SK-N-SH (cell line): ENCODE measurements around the gene PLCH1. TPM values are rescaled to one million over a fixed set of nuclear protein-coding genes. Genes with fewer than 3 reads are reported as not detected.

Source experiments
- CTCF ChIA-PET: fragments of 300-600, 350-600 bp; formaldehyde crosslinking; extraction: SDS; loops from one replicate; lab custom pipeline; 2021; lab: Yijun Ruan, JAX
- POLR2A ChIA-PET: fragments of 350-600 bp; sonication (Branson Sonifier 250); formaldehyde crosslinking; extraction: SDS; loops from one replicate; lab custom pipeline; 2020; ENCODE audit warnings: antibody characterized with exemption, inconsistent platforms; lab: Yijun Ruan, JAX
- DNase-seq: peaks from one replicate; pipeline ENCODE4 v3.0.0; 2012
- H2AFZ ChIP-seq: fragments of 200-600 bp; sonication (generic); 2 replicates; pipeline ENCODE4 v1.8.1; 2016; ENCODE audit warnings: antibody characterized with exemption, mild to moderate bottlenecking, low read depth
- H3F3A ChIP-seq: fragments of 200-600 bp; sonication (generic); replicated peaks from 2 replicates; pipeline ENCODE3; 2016; ENCODE audit warnings: antibody characterized with exemption, mild to moderate bottlenecking; ENCODE audit not compliant: insufficient read depth
- H3K27ac ChIP-seq, 2 experiments: fragments of 200-500 bp in 1 of 2; fragments of 200-600 bp in 1 of 2; sonication (Bioruptor generic) in 1 of 2; sonication (generic), shearing (Covaris generic) in 1 of 2; 2 replicates each; pipeline versions ENCODE4 v1.5.1 to v1.6.1; 2014 to 2016; ENCODE audit warnings: low read depth in 2 of 2, inconsistent platforms in 1 of 2, low read length in 1 of 2, mild to moderate bottlenecking in 1 of 2, mixed read lengths in 1 of 2
- H3K27me3 ChIP-seq: fragments of 200-600 bp; sonication (generic), shearing (Covaris generic); 2 replicates; pipeline ENCODE4 v1.6.1; 2016; ENCODE audit warnings: mixed run types; ENCODE audit not compliant: insufficient read depth
- H3K36me3 ChIP-seq, 2 experiments: fragments of 200-500 bp in 1 of 2; fragments of 200-600 bp in 1 of 2; sonication (Bioruptor generic) in 1 of 2; sonication (generic) in 1 of 2; replicated peaks in 1 of 2; 2 replicates each; pipeline versions ENCODE3 to v1.5.1; 2014 to 2016; ENCODE audit warnings: low read length in 1 of 2, mild to moderate bottlenecking in 1 of 2; ENCODE audit not compliant: insufficient read depth in 2 of 2, control insufficient read depth in 1 of 2
- H3K4me1 ChIP-seq, 2 experiments: fragments of 200-500 bp in 1 of 2; fragments of 200-600 bp in 1 of 2; sonication (Bioruptor generic) in 1 of 2; sonication (generic), shearing (Covaris generic) in 1 of 2; 2 replicates each; pipeline versions ENCODE4 v1.5.1 to v1.6.1; 2014 to 2016; ENCODE audit warnings: low read depth in 1 of 2, low read length in 1 of 2, mixed run types in 1 of 2; ENCODE audit not compliant: insufficient read depth in 2 of 2, control insufficient read depth in 1 of 2
- H3K4me2 ChIP-seq: fragments of 200-600 bp; sonication (generic), shearing (Covaris generic); 2 replicates; pipeline ENCODE4 v1.6.1; 2017; ENCODE audit warnings: mixed run types
- H3K4me3 ChIP-seq, 2 experiments: fragments of 200-500 bp in 1 of 2; fragments of 200-600 bp in 1 of 2; sonication (Bioruptor generic) in 1 of 2; sonication (generic), shearing (Covaris generic) in 1 of 2; 2 replicates each; pipeline versions ENCODE4 v1.5.1 to v1.8.1; 2014 to 2016; ENCODE audit warnings: low read depth in 2 of 2, inconsistent platforms in 1 of 2, low read length in 1 of 2, mild to moderate bottlenecking in 1 of 2, mixed read lengths in 1 of 2, moderate library complexity in 1 of 2
- H3K79me2 ChIP-seq: fragments of 200-600 bp; sonication (generic); 2 replicates; pipeline ENCODE4 v1.8.1; 2017; ENCODE audit warnings: mild to moderate bottlenecking; ENCODE audit not compliant: insufficient read depth
- H3K9ac ChIP-seq: fragments of 200-600 bp; sonication (generic); 2 replicates; pipeline ENCODE4 v1.6.1; 2017; ENCODE audit warnings: mixed run types
- H3K9me2 ChIP-seq: fragments of 200-600 bp; sonication (generic); 2 replicates; pipeline ENCODE4 v1.6.1; 2017; ENCODE audit warnings: mixed run types
- H3K9me3 ChIP-seq: fragments of 200-600 bp; sonication (generic); 2 replicates; pipeline ENCODE4 v1.6.1; 2017; ENCODE audit warnings: mixed run types, mild to moderate bottlenecking, moderate library complexity
- H4K20me1 ChIP-seq: fragments of 200-600 bp; sonication (generic); 2 replicates; pipeline ENCODE4 v1.6.1; 2017; ENCODE audit warnings: mild to moderate bottlenecking, mixed run types; ENCODE audit not compliant: insufficient read depth
- CHD2 ChIP-seq: fragments of 150-350 bp; IDR thresholded peaks from 2 replicates; pipeline ENCODE4 v1.6.1; 2018; ENCODE audit warnings: low read length; ENCODE audit not compliant: partially characterized antibody
- EP300 ChIP-seq, 2 experiments: IDR thresholded peaks; 2 replicates each; pipeline versions ENCODE4 v1.4.0 to v1.6.1; 2012; ENCODE audit warnings: borderline replicate concordance in 1 of 2, low read depth in 1 of 2, low read length in 1 of 2
- EZH2phosphoT487 ChIP-seq: fragments of 200-600 bp; sonication (generic); IDR thresholded peaks from 2 replicates; pipeline ENCODE4 v1.6.1; 2017; ENCODE audit warnings: low read depth, mixed run types, mild to moderate bottlenecking, antibody characterized with exemption, moderate library complexity, borderline replicate concordance
- JUND ChIP-seq: IDR thresholded peaks from 2 replicates; pipeline ENCODE4 v1.4.0; 2012
- MEF2A ChIP-seq: IDR thresholded peaks from 2 replicates; pipeline ENCODE4 v1.4.0; 2012; ENCODE audit warnings: low read depth, borderline replicate concordance
- MXI1 ChIP-seq: IDR thresholded peaks from 2 replicates; pipeline ENCODE4 v1.6.1; 2012; ENCODE audit warnings: mild to moderate bottlenecking, low read depth, low read length, improper control_type of control experiment
- NFIC ChIP-seq: IDR thresholded peaks from 2 replicates; pipeline ENCODE4 v1.4.0; 2012; ENCODE audit warnings: borderline replicate concordance
- NRF1 ChIP-seq: IDR thresholded peaks from 2 replicates; pipeline ENCODE4 v1.6.1; 2012; ENCODE audit warnings: low read depth, mild to moderate bottlenecking, low read length
- PBX3 ChIP-seq: IDR thresholded peaks from 2 replicates; pipeline ENCODE4; 2012
- POLR2AphosphoS5 ChIP-seq: IDR thresholded peaks from 2 replicates; pipeline ENCODE4 v1.6.1; 2012; ENCODE audit warnings: low read depth, low read length
- REST ChIP-seq: IDR thresholded peaks from 2 replicates; pipeline ENCODE4 v1.6.1; 2012; ENCODE audit warnings: mild to moderate bottlenecking, low read depth, low read length, moderate library complexity
- RXRA ChIP-seq: IDR thresholded peaks from 2 replicates; pipeline ENCODE4 v1.4.0; 2012; ENCODE audit warnings: low read depth, mild to moderate bottlenecking, borderline replicate concordance
- SIN3A ChIP-seq: IDR thresholded peaks from 2 replicates; pipeline ENCODE4 v1.6.1; 2012; ENCODE audit warnings: low read depth, mild to moderate bottlenecking, low read length, moderate library complexity, borderline replicate concordance
- TAF1 ChIP-seq: IDR thresholded peaks from 2 replicates; pipeline ENCODE4 v1.6.1; 2012; ENCODE audit warnings: low read depth, mild to moderate bottlenecking, low read length, moderate library complexity, borderline replicate concordance
- TCF12 ChIP-seq: IDR thresholded peaks from 2 replicates; pipeline ENCODE4 v1.4.0; 2012
- YY1 ChIP-seq: IDR thresholded peaks from 2 replicates; pipeline ENCODE4 v1.4.0; 2012; ENCODE audit warnings: low read depth, mild to moderate bottlenecking
- ZBTB33 ChIP-seq: IDR thresholded peaks from 2 replicates; pipeline ENCODE4 v1.4.0; 2012; ENCODE audit warnings: low read depth, borderline replicate concordance
- polyA plus RNA-seq, 3 experiments: library from polyadenylated mRNA; depleted of rRNA; stranded (reverse); fragments of >200 nt; gene quantifications; 2 replicates each; pipeline ENCODE4 v1.2.3, GENCODE V29; 2012
- TF ChIP-seq, protein P1 (sequence below): fragments of 200-600 bp; sonication (generic); IDR thresholded peaks from 2 replicates; pipeline ENCODE4 v1.6.1; 2017; ENCODE audit warnings: antibody characterized with exemption, mild to moderate bottlenecking, moderate library complexity
- TF ChIP-seq, protein P2 (sequence below): IDR thresholded peaks from 2 replicates; pipeline ENCODE4 v1.4.0; 2012; ENCODE audit warnings: low read depth
- TF ChIP-seq, protein P3 (sequence below): IDR thresholded peaks from 2 replicates; pipeline ENCODE4 v1.4.0; 2012; ENCODE audit warnings: low read depth, borderline replicate concordance

Gene PLCH1
- polyA plus RNA-seq, 1 of the 3 experiments (the other 2 are of a cell fraction): 0.26 TPM

DNA sequence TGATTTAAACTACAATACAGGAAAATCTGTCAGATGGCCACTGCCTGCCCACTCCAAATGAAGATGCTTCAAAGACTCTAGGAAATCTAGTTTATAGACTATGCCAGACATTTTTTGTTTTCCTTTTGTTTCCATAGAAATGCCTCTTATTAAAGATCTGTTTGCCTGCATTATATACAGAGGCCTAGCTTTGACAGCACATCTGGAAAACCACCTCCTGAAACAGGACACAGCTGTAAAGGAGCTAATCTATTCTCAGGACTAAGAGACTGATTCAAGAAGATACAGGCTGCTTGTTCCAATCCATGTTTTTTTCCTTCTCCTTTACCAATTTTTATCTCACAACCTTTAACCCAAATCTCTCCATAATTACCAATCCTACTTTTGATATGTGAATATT, 376.1 kb downstream of the PLCH1 start:
- CTCF ChIA-PET: interaction anchor here (0.6 to 3.1 kb wide), 2 partner anchors 36 to 333 kb away, joined by 3 to 11 read pairs; no protein-coding TSS in a partner anchor
- Histone ChIP-seq H4K20me1 (no peaks in the 10 kb centered on the region), H3K27me3 (no peaks in the 10 kb centered on the region), H3K36me3 (no peaks in the 10 kb centered on the region), H3K9ac (no peak overlapping the region), H3K4me2 (no peak overlapping the region), H3K27ac (no peak overlapping the region), H3K4me1 (peaks cover 0 to 3% of the 10 kb centered on the region in 2 experiments; a peak in 2 of 4 replicates), H3K9me3 (no peaks in the 10 kb centered on the region), H3F3A (no peaks in the 10 kb centered on the region), H3K4me3 (no peak overlapping the region), H2AFZ (no peak overlapping the region), H3K9me2 (no peaks in the 10 kb centered on the region), H3K79me2 (no peaks in the 10 kb centered on the region)
- no peak for DNase-seq
- POLR2A ChIA-PET: no interaction called here
- no peak for TF ChIP-seq JUND
- TF ChIP-seq MXI1: no peak
- no peak for TF ChIP-seq REST
- TF ChIP-seq, protein P1, sequence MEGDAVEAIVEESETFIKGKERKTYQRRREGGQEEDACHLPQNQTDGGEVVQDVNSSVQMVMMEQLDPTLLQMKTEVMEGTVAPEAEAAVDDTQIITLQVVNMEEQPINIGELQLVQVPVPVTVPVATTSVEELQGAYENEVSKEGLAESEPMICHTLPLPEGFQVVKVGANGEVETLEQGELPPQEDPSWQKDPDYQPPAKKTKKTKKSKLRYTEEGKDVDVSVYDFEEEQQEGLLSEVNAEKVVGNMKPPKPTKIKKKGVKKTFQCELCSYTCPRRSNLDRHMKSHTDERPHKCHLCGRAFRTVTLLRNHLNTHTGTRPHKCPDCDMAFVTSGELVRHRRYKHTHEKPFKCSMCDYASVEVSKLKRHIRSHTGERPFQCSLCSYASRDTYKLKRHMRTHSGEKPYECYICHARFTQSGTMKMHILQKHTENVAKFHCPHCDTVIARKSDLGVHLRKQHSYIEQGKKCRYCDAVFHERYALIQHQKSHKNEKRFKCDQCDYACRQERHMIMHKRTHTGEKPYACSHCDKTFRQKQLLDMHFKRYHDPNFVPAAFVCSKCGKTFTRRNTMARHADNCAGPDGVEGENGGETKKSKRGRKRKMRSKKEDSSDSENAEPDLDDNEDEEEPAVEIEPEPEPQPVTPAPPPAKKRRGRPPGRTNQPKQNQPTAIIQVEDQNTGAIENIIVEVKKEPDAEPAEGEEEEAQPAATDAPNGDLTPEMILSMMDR: no peak
- TF ChIP-seq POLR2AphosphoS5: no peak
- TF ChIP-seq CHD2: no peak
- TF ChIP-seq SIN3A: no peak
- no peak for TF ChIP-seq PBX3
- no peak for TF ChIP-seq NRF1
- TF ChIP-seq ZBTB33: no peak
- TF ChIP-seq, protein P2, sequence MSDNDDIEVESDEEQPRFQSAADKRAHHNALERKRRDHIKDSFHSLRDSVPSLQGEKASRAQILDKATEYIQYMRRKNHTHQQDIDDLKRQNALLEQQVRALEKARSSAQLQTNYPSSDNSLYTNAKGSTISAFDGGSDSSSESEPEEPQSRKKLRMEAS: no peak
- no peak for TF ChIP-seq MEF2A
- TF ChIP-seq, protein P3, sequence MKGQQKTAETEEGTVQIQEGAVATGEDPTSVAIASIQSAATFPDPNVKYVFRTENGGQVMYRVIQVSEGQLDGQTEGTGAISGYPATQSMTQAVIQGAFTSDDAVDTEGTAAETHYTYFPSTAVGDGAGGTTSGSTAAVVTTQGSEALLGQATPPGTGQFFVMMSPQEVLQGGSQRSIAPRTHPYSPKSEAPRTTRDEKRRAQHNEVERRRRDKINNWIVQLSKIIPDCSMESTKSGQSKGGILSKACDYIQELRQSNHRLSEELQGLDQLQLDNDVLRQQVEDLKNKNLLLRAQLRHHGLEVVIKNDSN: no peak
- TF ChIP-seq EP300 (IDR thresholded peaks at IDR 0.05; ENCODE audit: borderline replicate concordance in 1 of 2, low read depth in 1 of 2, low read length in 1 of 2): no peak
- TF ChIP-seq NFIC: no peak
- TF ChIP-seq TAF1: no peak
- no peak for TF ChIP-seq EZH2phosphoT487
- TF ChIP-seq YY1: no peak
- TF ChIP-seq TCF12: no peak
- TF ChIP-seq RXRA: no peak
